Transverse colon (tissue), 4 donors: Measurements from ENCODE around the gene ISG20.

ENCODE experiments used
- CTCF ChIP-seq, 5 experiments: fragments of 200-600 bp in 3 of 5; fragments of 450-650 bp in 2 of 5; sonication (generic) in 3 of 5; IDR thresholded peaks; 1 replicate in 2 of 5; 2 replicates in 3 of 5; pipeline ENCODE4 v1.5.1; 2016 to 2017; ENCODE audit warnings: antibody characterized with exemption in 5 of 5, inconsistent platforms in 3 of 5, mild to moderate bottlenecking in 2 of 5, moderate library complexity in 1 of 5
- EP300 ChIP-seq: sonication (generic); formaldehyde crosslinking; IDR thresholded peaks from one replicate; pipeline ENCODE4 v1.6.1; 2017; ENCODE audit warnings: antibody characterized with exemption, low read depth
- POLR2A ChIP-seq: fragments of 450-650 bp; IDR thresholded peaks from one replicate; pipeline ENCODE4 v1.6.1; 2016; ENCODE audit warnings: antibody characterized with exemption, mild to moderate bottlenecking, moderate library complexity
- POLR2AphosphoS5 ChIP-seq, 3 donors: sonication (generic); formaldehyde crosslinking; IDR thresholded peaks; one replicate each; pipeline ENCODE4 v1.6.1; 2016; ENCODE audit warnings: antibody characterized with exemption in 3 of 3

GRCh38 chr15:88657326-88658069 is 18.7 kb downstream of the ISG20 start:
- peak; percentile 56 to 67 (median 66) for TF ChIP-seq CTCF (IDR thresholded peaks at IDR 0.05)
- no peak for TF ChIP-seq POLR2A
- no peak for TF ChIP-seq POLR2AphosphoS5 (IDR thresholded peaks at IDR 0.05)
- no peak for TF ChIP-seq EP300
